Measurements from ENCODE around the gene CAPG. TPM values are rescaled to one million over a fixed set of nuclear protein-coding genes. Genes with fewer than 3 reads are reported as not detected.

The CAPG gene
- total RNA-seq, 1 experiment from 2014 or later = 202 TPM

- peak overlapping the region; percentile 74; the same call in 1 of the 2 replicates for H3K27ac ChIP-seq (ENCODE audit: low read length)
- in situ Hi-C loops (cut with HindIII; ENCODE audit: low pct_unique_long_range_greater_than_20kb, low sequenced_read_pairs) = no loop called here
- intact Hi-C loops (cut with micrococcal nuclease; ENCODE audit: unreplicated experiment) = no loop called here
- peaks cover 5% of the 10 kb centered on the region; the same call in 1 of the 2 replicates for H3K4me1 ChIP-seq (ENCODE audit: control insufficient read depth, insufficient read depth, low read length)
- no peak overlapping the region for H3K4me3 ChIP-seq (ENCODE audit: low read depth in 2 of 2, low read length in 2 of 2)
- no peaks in the 10 kb centered on the region for H3K9me3 ChIP-seq (ENCODE audit: control insufficient read depth, insufficient read depth, low read depth, low read length)
- no peaks in the 10 kb centered on the region for H3K36me3 ChIP-seq (ENCODE audit: control insufficient read depth, insufficient read depth, low read length)
- no peak for TF ChIP-seq SIN3A (IDR thresholded peaks at IDR 0.05; ENCODE audit: borderline replicate concordance, insufficient read depth, low read depth, low read length)
- TF ChIP-seq POLR2AphosphoS5 (IDR thresholded peaks at IDR 0.05; ENCODE audit: low read depth, low read length) = no peak
- TF ChIP-seq TCF7L2 (IDR thresholded peaks at IDR 0.05; ENCODE audit: low read depth, low read length) = no peak
- TF ChIP-seq REST (IDR thresholded peaks at IDR 0.05; ENCODE audit: insufficient read depth in 1 of 2, low read depth in 2 of 2, low read length in 1 of 2) = no peak
- no peak for TF ChIP-seq CTCF (IDR thresholded peaks at IDR 0.05)
- ChIA-PET POLR2A (no interaction called here), CTCF (interaction anchor here (0.5 kb wide), 1 partner anchor 13 kb away, joined by 7 read pairs; no protein-coding TSS in a partner anchor)
- BruUV-seq (replicated peaks) = no TSS peak
- H3K27me3 ChIP-seq (ENCODE audit: control insufficient read depth, insufficient read depth, low read length) = no peaks in the 10 kb centered on the region
- DNase-seq (ENCODE audit: low read depth, low spot score) (no peak), ATAC-seq (no peak)
These were observed 48.7 kb upstream of the CAPG start for GRCh38 chr2:85458601-85459563.

GRCh38 chr2:85457877-85458316 lies 47.7 kb upstream of the CAPG start:
- H3K27me3 ChIP-seq (ENCODE audit: control insufficient read depth, insufficient read depth, low read length) = no peaks in the 10 kb centered on the region
- intact Hi-C loops (cut with micrococcal nuclease; ENCODE audit: unreplicated experiment) (no loop called here), in situ Hi-C loops (cut with HindIII; ENCODE audit: low pct_unique_long_range_greater_than_20kb, low sequenced_read_pairs) (no loop called here)
- H3K4me3 ChIP-seq (ENCODE audit: low read depth in 2 of 2, low read length in 2 of 2) = no peak overlapping the region
- TF ChIP-seq TCF7L2 (IDR thresholded peaks at IDR 0.05; ENCODE audit: low read depth, low read length) (peak; percentile 35; the same call in 1 of the 2 replicates), POLR2AphosphoS5 (IDR thresholded peaks at IDR 0.05; ENCODE audit: low read depth, low read length) (no peak), SIN3A (IDR thresholded peaks at IDR 0.05; ENCODE audit: borderline replicate concordance, insufficient read depth, low read depth, low read length) (no peak), REST (IDR thresholded peaks at IDR 0.05; ENCODE audit: insufficient read depth in 1 of 2, low read depth in 2 of 2, low read length in 1 of 2) (no peak)
- no TSS peak for BruUV-seq (replicated peaks)
- peak overlapping the region; percentile 74 for H3K27ac ChIP-seq (ENCODE audit: low read length)
- ATAC-seq (peak; percentile 35; the same call in 1 of the 2 replicates), DNase-seq (ENCODE audit: low read depth, low spot score) (no peak)
- CTCF ChIA-PET = no interaction called here
- POLR2A ChIA-PET = no interaction called here
- H3K4me1 ChIP-seq (ENCODE audit: control insufficient read depth, insufficient read depth, low read length) = peaks cover 5% of the 10 kb centered on the region; the same call in 1 of the 2 replicates
- H3K36me3 ChIP-seq (ENCODE audit: control insufficient read depth, insufficient read depth, low read length) = no peaks in the 10 kb centered on the region
- no peaks in the 10 kb centered on the region for H3K9me3 ChIP-seq (ENCODE audit: control insufficient read depth, insufficient read depth, low read depth, low read length)

All from Panc1 (cell line).